Vagina (tissue), 2 donors: Measurements from ENCODE around the gene SYCP3.

ENCODE experiments used
- CTCF ChIP-seq, 3 experiments: fragments of 450-650 bp in 2 of 3; fragments of 200-600 bp in 1 of 3; sonication (generic) in 1 of 3; IDR thresholded peaks; one replicate each; pipeline ENCODE4 v1.5.1; 2017 to 2019; ENCODE audit warnings: antibody characterized with exemption in 3 of 3, mild to moderate bottlenecking in 2 of 3, moderate library complexity in 2 of 3
- POLR2A ChIP-seq, 2 donors: fragments of 450-650 bp; IDR thresholded peaks; one replicate each; pipeline ENCODE4 v1.6.1; 2017; ENCODE audit warnings: antibody characterized with exemption in 2 of 2, mild to moderate bottlenecking in 2 of 2, moderate library complexity in 2 of 2

DNA sequence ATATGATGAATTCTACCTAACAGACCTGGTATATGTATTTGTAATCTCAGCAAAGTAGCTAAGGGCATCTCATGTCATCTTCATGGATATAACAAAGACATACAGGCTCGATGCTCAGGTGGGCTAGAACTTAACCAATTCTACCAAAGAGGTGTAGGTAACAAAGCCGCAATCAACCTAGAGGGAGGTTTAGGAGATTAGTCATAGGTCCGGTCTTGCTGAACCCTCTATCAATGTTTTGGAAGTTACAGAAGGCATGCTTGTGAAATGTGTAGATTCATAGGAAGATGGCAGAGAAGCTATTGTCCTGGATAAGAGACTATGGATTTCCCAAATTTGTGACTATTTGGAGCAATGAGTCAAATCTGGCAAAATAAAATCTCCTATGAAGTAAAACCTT lies 42.6 kb upstream of the SYCP3 start:
- TF ChIP-seq CTCF (IDR thresholded peaks at IDR 0.05), result no peak
- TF ChIP-seq POLR2A (IDR thresholded peaks at IDR 0.05), result no peak
